Kidney (tissue), 14 donors: ENCODE results near the gene NOD1. TPM values are rescaled to one million over a fixed set of nuclear protein-coding genes. Genes with fewer than 3 reads are reported as not detected.

Experiments used
- DNase-seq, 5 donors: peaks; one replicate each; pipeline ENCODE4 v3.0.0-alpha.2; 2013 to 2020
- FAIRE-seq: peaks from 2 replicates; lab custom pipeline; 2012; peaks lifted over from hg19 to GRCh38; lab: Jason Lieb, UNC
- H3K27ac ChIP-seq, 2 donors: one replicate each; pipeline ENCODE4 v1.7.0; 2013; ENCODE audit warnings: low read depth in 2 of 2, low read length in 2 of 2, inconsistent platforms in 1 of 2
- H3K27me3 ChIP-seq: one replicate; pipeline ENCODE4 v1.7.1; 2013; ENCODE audit warnings: low read length, inconsistent platforms; ENCODE audit not compliant: control insufficient read depth, insufficient read depth
- H3K36me3 ChIP-seq, 3 donors: one replicate each; pipeline versions ENCODE4 v1.7.0 to v1.7.1; 2013; ENCODE audit warnings: low read length in 3 of 3, control low read depth in 1 of 3, inconsistent platforms in 1 of 3; ENCODE audit not compliant: insufficient read depth in 3 of 3, control insufficient read depth in 2 of 3
- H3K4me1 ChIP-seq, 3 donors: one replicate each; pipeline versions ENCODE4 v1.7.0 to v1.7.1; 2013; ENCODE audit warnings: low read length in 3 of 3, inconsistent platforms in 1 of 3, low read depth in 1 of 3; ENCODE audit not compliant: control insufficient read depth in 2 of 3, insufficient read depth in 2 of 3
- H3K4me3 ChIP-seq, 3 donors: one replicate each; pipeline versions ENCODE4 v1.7.0 to v1.8.1; 2013; ENCODE audit warnings: low read length in 3 of 3, control low read depth in 1 of 3, inconsistent platforms in 1 of 3
- H3K9ac ChIP-seq, 3 donors: one replicate each; pipeline versions ENCODE4 v1.7.0 to v1.7.1; 2013; ENCODE audit warnings: low read length in 3 of 3, control low read depth in 1 of 3, inconsistent platforms in 1 of 3
- H3K9me3 ChIP-seq, 3 donors: one replicate each; pipeline versions ENCODE4 v1.7.0 to v1.7.1; 2013; ENCODE audit warnings: low read length in 3 of 3, control low read depth in 1 of 3, inconsistent platforms in 1 of 3; ENCODE audit not compliant: control insufficient read depth in 2 of 3, insufficient read depth in 1 of 3
- CTCF ChIP-seq: IDR thresholded peaks from 3 replicates; pipeline ENCODE4 v1.5.1; 2012; ENCODE audit warnings: mild to moderate bottlenecking, moderate library complexity, borderline replicate concordance; ENCODE audit not compliant: insufficient read depth; ENCODE audit errors: extremely low read depth
- intact Hi-C: fragments of 100-400 bp; cut with DNase I; formaldehyde crosslinking; loops from one replicate; pipeline ENCODE4 v1.11.1; 2022
- polyA plus RNA-seq: library from polyadenylated mRNA; stranded (reverse); fragments of 350-450 nt; fragmentation: Illumina TruSeq; extraction: RNeasy Lipid Tissue Mini Kit (QIAGEN cat#74804); gene quantifications from one replicate; pipeline ENCODE4 v1.2.3, GENCODE V29; 2014; ENCODE audit warnings: low read depth, low replicate concordance; ENCODE audit not compliant: insufficient read depth
- total RNA-seq: library from RNA; stranded (reverse); fragmentation: NEBNext Ultra II Directional; extraction: Animal tissue kit (Norgen Biotek cat#: 25700); gene quantifications from one replicate; pipeline ENCODE4 v1.2.1, GENCODE V29; 2021
- donor health status: control.
- donor health status: control.
- donor health status: control.
- donor health status: control.
- donor health status: control.
- donor health status: DM: yes; HTN: yes; CAD: no.
- donor health status: Normal renal cell carcinoma (clear cell type).

Gene NOD1
- total and polyA plus RNA-seq, 2 donors from 2014 or later: 3.8 to 15.6 TPM

GRCh38 chr7:30479202-30480120 lies 877 bp upstream of the NOD1 start:
- H3K4me1 ChIP-seq: peaks cover 2 to 17% (median 9%) of the 10 kb centered on the region in 3 donors
- peak overlapping the region; percentile 93 to 94 for H3K27ac ChIP-seq
- H3K9ac ChIP-seq: peak overlapping the region; percentile 34 to 93 (median 65)
- no peaks in the 10 kb centered on the region for H3K36me3 ChIP-seq
- no peak for TF ChIP-seq CTCF
- FAIRE-seq (no peak), DNase-seq (no peak)
- H3K4me3 ChIP-seq: peak overlapping the region; percentile 67 to 90 (median 76)
- intact Hi-C loops: no loop called here
- no peaks in the 10 kb centered on the region for H3K27me3 ChIP-seq
- H3K9me3 ChIP-seq: no peaks in the 10 kb centered on the region

GRCh38 chr7:30476459-30477145 lies 2.0 kb downstream of the NOD1 start:
- no peaks in the 10 kb centered on the region for H3K27me3 ChIP-seq
- FAIRE-seq: no peak
- H3K9me3 ChIP-seq: no peaks in the 10 kb centered on the region
- no peaks in the 10 kb centered on the region for H3K36me3 ChIP-seq
- H3K27ac ChIP-seq: peak overlapping the region in 1 of 2 donors; percentile 30
- no peak for TF ChIP-seq CTCF
- peaks cover 2 to 22% (median 9%) of the 10 kb centered on the region in 3 donors for H3K4me1 ChIP-seq
- peak in 1 of 5 donors; percentile 43 for DNase-seq
- intact Hi-C loops: no loop called here
- no peak overlapping the region for H3K4me3 ChIP-seq
- H3K9ac ChIP-seq: no peak overlapping the region

GRCh38 chr7:30475580-30475979 lies 3.0 kb downstream of the NOD1 start:
- H3K4me1 ChIP-seq: peaks cover 7 to 30% (median 9%) of the 10 kb centered on the region in 3 donors
- no peak for TF ChIP-seq CTCF
- H3K4me3 ChIP-seq: no peak overlapping the region
- no peaks in the 10 kb centered on the region for H3K27me3 ChIP-seq
- no peaks in the 10 kb centered on the region for H3K36me3 ChIP-seq
- DNase-seq (no peak), FAIRE-seq (no peak)
- intact Hi-C loops: no loop called here
- no peak overlapping the region for H3K27ac ChIP-seq
- H3K9me3 ChIP-seq: no peaks in the 10 kb centered on the region
- no peak overlapping the region for H3K9ac ChIP-seq
